Testis (tissue), 2 donors: ENCODE results near the gene TEKT5.

Experiments
- POLR2A ChIP-seq: fragments of 450-650 bp; IDR thresholded peaks from one replicate; pipeline ENCODE4 v1.6.1; 2017; ENCODE audit warnings: antibody characterized with exemption, mild to moderate bottlenecking, moderate library complexity
- TF ChIP-seq, protein P1 (sequence below), 3 experiments: fragments of 450-650 bp in 2 of 3; fragments of 200-600 bp in 1 of 3; sonication (generic) in 1 of 3; IDR thresholded peaks; one replicate each; pipeline ENCODE4 v1.5.1; 2016 to 2019; ENCODE audit warnings: antibody characterized with exemption in 3 of 3, mild to moderate bottlenecking in 2 of 3, moderate library complexity in 1 of 3

DNA sequence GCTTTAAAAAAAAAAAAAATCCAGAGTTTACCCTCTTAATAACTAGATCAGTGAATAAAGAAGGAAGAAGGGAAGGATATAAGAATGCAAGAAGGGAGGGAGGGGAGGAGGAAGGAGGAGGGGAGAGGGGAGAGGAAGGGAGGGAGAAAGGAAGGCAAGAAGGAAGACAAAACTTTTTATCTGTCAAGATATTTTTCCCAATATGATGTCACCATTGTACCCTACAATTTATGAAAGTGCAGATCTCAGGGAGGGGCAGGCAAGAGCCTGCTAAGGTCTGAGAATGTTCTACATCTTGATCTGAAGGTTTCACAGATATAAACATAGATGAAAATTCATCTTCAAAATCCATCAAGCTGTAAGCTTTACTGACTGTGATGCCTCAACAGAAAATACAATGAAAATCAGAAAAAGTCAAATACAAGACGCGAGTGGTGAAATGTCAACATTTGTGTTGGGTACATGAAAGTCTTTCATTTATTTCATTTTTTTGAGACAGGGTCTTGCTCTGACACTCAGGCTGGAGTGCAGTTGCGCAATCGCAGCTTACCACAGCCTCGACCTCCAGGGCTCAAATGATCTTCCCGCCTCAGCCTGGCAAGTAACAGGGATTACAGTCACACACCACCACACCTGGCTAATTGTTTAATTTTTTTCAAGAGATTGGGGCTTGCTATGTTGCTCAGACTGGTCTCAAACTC is 57.2 kb downstream of the TEKT5 start:
- TF ChIP-seq, protein P1, sequence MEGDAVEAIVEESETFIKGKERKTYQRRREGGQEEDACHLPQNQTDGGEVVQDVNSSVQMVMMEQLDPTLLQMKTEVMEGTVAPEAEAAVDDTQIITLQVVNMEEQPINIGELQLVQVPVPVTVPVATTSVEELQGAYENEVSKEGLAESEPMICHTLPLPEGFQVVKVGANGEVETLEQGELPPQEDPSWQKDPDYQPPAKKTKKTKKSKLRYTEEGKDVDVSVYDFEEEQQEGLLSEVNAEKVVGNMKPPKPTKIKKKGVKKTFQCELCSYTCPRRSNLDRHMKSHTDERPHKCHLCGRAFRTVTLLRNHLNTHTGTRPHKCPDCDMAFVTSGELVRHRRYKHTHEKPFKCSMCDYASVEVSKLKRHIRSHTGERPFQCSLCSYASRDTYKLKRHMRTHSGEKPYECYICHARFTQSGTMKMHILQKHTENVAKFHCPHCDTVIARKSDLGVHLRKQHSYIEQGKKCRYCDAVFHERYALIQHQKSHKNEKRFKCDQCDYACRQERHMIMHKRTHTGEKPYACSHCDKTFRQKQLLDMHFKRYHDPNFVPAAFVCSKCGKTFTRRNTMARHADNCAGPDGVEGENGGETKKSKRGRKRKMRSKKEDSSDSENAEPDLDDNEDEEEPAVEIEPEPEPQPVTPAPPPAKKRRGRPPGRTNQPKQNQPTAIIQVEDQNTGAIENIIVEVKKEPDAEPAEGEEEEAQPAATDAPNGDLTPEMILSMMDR (IDR thresholded peaks at IDR 0.05): no peak
- no peak for TF ChIP-seq POLR2A
